Thoracic aorta (tissue), 2 donors: ENCODE data around the gene SEZ6L. TPM values are rescaled to one million over a fixed set of nuclear protein-coding genes. Genes with fewer than 3 reads are reported as not detected.

ENCODE experiments used
- ATAC-seq: fragments of 150-250 bp; one replicate; pipeline ENCODE4 v1.8.0; 2017; ENCODE audit warnings: low read depth; ENCODE audit not compliant: insufficient number of reproducible peaks, low FRiP score
- DNase-seq: peaks from one replicate; pipeline ENCODE4 v3.0.0-alpha.2; 2020; ENCODE audit warnings: low spot score
- H3K27ac ChIP-seq, 2 donors: fragments of 200-600 bp; sonication (generic); 1 replicate in 1 of 2; 2 replicates in 1 of 2; pipeline ENCODE4 v1.5.1; 2016; ENCODE audit warnings: mild to moderate bottlenecking in 2 of 2, moderate library complexity in 2 of 2
- H3K27me3 ChIP-seq: fragments of 200-600 bp; sonication (generic); replicated peaks from 2 replicates; pipeline ENCODE4 v1.6.0; 2016; ENCODE audit warnings: mild to moderate bottlenecking; ENCODE audit not compliant: insufficient read depth
- H3K36me3 ChIP-seq: fragments of 200-600 bp; sonication (generic); one replicate; pipeline ENCODE4 v1.5.1; 2016
- H3K4me1 ChIP-seq, 2 donors: fragments of 200-600 bp; sonication (generic); 1 replicate in 1 of 2; 2 replicates in 1 of 2; pipeline versions ENCODE4 v1.5.1 to v1.6.0; 2016; ENCODE audit warnings: low read depth in 2 of 2, mild to moderate bottlenecking in 1 of 2; ENCODE audit not compliant: control insufficient read depth in 1 of 2
- H3K4me3 ChIP-seq: fragments of 200-600 bp; sonication (generic); 2 replicates; pipeline ENCODE4 v1.5.1; 2016; ENCODE audit warnings: mild to moderate bottlenecking
- H3K9me3 ChIP-seq: fragments of 200-600 bp; sonication (generic); 2 replicates; pipeline ENCODE4 v1.5.1; 2016
- total RNA-seq, 2 donors: library from RNA; depleted of rRNA; stranded (reverse); fragments of >200 nt; gene quantifications; one replicate each; pipeline versions ENCODE4 v1.1.0 to v1.2.3, GENCODE V29; 2016
- TF ChIP-seq, protein P1 (sequence below): fragments of 200-600 bp; sonication (generic); IDR thresholded peaks from one replicate; pipeline ENCODE4 v1.5.1; 2019; ENCODE audit warnings: antibody characterized with exemption

The SEZ6L gene
- total RNA-seq, 2 donors from 2014 or later = 0.21 TPM; not detected in 1

DNA sequence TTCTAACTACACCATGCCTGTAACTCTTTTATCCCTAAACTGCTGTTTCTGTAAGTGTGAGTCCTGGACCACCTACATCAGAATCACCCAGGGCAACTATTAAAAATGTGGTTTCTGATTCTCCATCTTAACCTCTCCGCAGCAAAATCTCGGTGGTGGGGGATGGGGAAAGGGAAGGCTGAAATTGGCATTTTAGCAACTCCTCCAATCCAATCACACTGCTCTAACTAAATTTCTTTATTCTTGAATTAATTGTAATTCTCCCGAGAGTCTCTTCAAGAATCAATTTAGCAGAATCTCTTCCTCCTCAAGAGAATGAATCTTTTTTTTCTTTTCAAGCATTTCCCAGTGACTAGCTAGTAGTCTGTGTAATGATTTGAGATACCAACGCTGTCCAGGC, 36.2 kb downstream of the SEZ6L start:
- no peak for ATAC-seq
- Histone ChIP-seq H3K27ac (no peak overlapping the region), H3K27me3 (no peaks in the 10 kb centered on the region), H3K4me1 (no peaks in the 10 kb centered on the region), H3K9me3 (no peaks in the 10 kb centered on the region), H3K4me3 (no peak overlapping the region), H3K36me3 (no peaks in the 10 kb centered on the region)
- TF ChIP-seq, protein P1, sequence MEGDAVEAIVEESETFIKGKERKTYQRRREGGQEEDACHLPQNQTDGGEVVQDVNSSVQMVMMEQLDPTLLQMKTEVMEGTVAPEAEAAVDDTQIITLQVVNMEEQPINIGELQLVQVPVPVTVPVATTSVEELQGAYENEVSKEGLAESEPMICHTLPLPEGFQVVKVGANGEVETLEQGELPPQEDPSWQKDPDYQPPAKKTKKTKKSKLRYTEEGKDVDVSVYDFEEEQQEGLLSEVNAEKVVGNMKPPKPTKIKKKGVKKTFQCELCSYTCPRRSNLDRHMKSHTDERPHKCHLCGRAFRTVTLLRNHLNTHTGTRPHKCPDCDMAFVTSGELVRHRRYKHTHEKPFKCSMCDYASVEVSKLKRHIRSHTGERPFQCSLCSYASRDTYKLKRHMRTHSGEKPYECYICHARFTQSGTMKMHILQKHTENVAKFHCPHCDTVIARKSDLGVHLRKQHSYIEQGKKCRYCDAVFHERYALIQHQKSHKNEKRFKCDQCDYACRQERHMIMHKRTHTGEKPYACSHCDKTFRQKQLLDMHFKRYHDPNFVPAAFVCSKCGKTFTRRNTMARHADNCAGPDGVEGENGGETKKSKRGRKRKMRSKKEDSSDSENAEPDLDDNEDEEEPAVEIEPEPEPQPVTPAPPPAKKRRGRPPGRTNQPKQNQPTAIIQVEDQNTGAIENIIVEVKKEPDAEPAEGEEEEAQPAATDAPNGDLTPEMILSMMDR = no peak
- DNase-seq = no peak

DNA sequence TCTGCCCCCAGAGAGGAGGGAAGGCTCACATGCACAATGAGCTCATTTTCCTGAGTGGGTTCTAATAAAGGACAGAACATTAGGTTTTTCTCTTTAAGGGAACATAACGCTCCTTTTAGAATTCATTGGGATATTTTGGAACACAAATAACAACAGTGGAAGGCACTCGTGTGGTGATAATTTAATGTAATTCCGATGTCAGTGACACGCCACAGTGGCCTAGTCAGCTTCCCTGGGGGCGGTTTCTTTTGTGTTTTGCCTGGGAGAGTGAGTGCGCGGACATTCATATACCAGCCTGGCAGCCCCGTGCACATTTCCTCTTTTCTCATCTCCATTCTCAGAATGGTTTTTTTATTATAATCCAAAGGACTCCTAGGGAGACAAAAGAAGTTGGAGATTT, 41.1 kb downstream of the SEZ6L start:
- no peak overlapping the region for H3K4me3 ChIP-seq
- H3K9me3 ChIP-seq = no peaks in the 10 kb centered on the region
- no peak for ATAC-seq
- H3K36me3 ChIP-seq = no peaks in the 10 kb centered on the region
- no peak for DNase-seq
- no peaks in the 10 kb centered on the region for H3K4me1 ChIP-seq
- H3K27ac ChIP-seq = no peak overlapping the region
- TF ChIP-seq, protein P1 = no peak
- no peaks in the 10 kb centered on the region for H3K27me3 ChIP-seq

DNA sequence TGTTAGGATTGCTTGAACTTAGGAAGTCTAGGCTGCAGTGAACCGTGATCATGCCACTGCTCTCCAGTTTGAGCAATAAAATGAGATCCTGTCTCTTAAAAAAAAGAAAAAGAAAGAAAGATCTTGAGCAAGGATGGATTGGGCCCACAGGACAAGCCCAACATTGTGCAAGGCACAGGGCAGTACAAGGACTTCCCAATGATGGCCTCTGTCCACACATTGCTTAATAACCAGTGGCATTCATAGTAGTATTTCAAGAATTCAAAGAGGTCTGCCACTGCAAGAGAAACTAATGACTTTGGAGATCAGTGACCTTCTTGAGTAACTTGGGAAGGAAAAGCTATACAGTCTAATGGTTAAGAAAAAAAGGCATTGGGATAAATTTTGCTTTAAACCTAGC, 44.6 kb downstream of the SEZ6L start:
- TF ChIP-seq, protein P1 = no peak
- no peaks in the 10 kb centered on the region for H3K36me3 ChIP-seq
- H3K4me3 ChIP-seq = no peak overlapping the region
- H3K27me3 ChIP-seq = no peaks in the 10 kb centered on the region
- DNase-seq (no peak), ATAC-seq (no peak)
- H3K27ac ChIP-seq = no peak overlapping the region
- H3K4me1 ChIP-seq = no peaks in the 10 kb centered on the region
- H3K9me3 ChIP-seq = no peaks in the 10 kb centered on the region

DNA sequence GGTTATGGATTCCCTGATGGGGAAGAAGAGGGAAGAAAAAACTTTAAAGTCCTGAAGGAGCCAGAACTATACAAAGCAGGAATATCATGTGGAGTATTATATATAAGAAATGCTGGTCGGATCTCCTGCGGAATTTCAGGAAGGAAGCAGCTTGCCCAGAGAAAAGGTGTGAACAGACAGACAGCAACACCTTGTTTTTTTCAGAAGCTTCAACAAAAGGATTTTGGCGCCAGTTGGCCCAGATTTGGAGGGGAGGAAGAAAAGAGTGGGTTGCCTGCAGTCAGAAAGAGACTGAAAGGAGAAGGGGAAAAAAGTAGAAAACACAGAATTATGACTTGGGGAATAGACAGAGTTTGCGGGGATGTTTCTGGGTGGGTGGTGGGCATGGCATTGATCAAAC, 45.2 kb downstream of the SEZ6L start:
- Histone ChIP-seq H3K4me3 (no peak overlapping the region), H3K27ac (no peak overlapping the region), H3K4me1 (no peaks in the 10 kb centered on the region), H3K36me3 (no peaks in the 10 kb centered on the region), H3K9me3 (no peaks in the 10 kb centered on the region), H3K27me3 (no peaks in the 10 kb centered on the region)
- TF ChIP-seq, protein P1 = no peak
- DNase-seq = no peak
- no peak for ATAC-seq

DNA sequence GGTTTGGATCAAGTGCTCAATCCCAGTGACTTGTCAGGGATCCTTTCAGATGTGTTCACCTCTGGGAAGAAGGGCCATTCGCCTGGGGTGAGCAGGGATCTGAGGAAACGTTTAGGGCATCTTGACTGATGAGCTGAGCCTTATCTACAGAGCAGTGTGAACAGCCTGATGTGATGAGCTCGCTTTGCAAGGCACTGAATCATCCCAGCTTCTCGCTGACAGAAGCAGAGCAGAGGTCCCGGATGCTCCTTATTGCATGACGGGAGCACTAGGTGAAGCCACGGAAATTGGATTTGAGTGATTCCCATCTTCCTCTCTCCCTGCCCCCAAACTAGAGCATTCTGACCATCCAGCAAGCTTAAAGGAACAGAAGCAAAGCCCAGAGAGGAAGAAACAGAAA, 46.5 kb downstream of the SEZ6L start:
- DNase-seq (no peak), ATAC-seq (no peak)
- Histone ChIP-seq H3K36me3 (no peaks in the 10 kb centered on the region), H3K27ac (no peak overlapping the region), H3K4me1 (no peaks in the 10 kb centered on the region), H3K4me3 (no peak overlapping the region), H3K9me3 (no peaks in the 10 kb centered on the region), H3K27me3 (no peaks in the 10 kb centered on the region)
- TF ChIP-seq, protein P1 = no peak
